Ishikawa (cell line): Measurements from ENCODE around the gene MRM1.

Experiments used
- CREB1 ChIP-seq: IDR thresholded peaks from 2 replicates; pipeline ENCODE4 v1.6.1; 2012; ENCODE audit warnings: low read depth
- EGR1 ChIP-seq: IDR thresholded peaks from 2 replicates; pipeline ENCODE4 v1.6.1; 2012
- EP300 ChIP-seq: IDR thresholded peaks from 2 replicates; pipeline ENCODE4 v1.6.1; 2012; ENCODE audit warnings: borderline replicate concordance
- FOXM1 ChIP-seq: IDR thresholded peaks from 2 replicates; pipeline ENCODE4 v1.6.1; 2012; ENCODE audit warnings: low read depth, borderline replicate concordance
- MAX ChIP-seq: IDR thresholded peaks from 2 replicates; pipeline ENCODE4 v1.6.1; 2012
- NFIC ChIP-seq: IDR thresholded peaks from 2 replicates; pipeline ENCODE4 v1.6.1; 2012
- RAD21 ChIP-seq: IDR thresholded peaks from 2 replicates; pipeline ENCODE4 v1.6.1; 2012; ENCODE audit warnings: low read depth
- TAF1 ChIP-seq: IDR thresholded peaks from 2 replicates; pipeline ENCODE4 v1.6.1; 2012; ENCODE audit warnings: low read depth, mild to moderate bottlenecking
- TEAD4 ChIP-seq: IDR thresholded peaks from 2 replicates; pipeline ENCODE4 v1.6.1; 2012
- USF1 ChIP-seq: IDR thresholded peaks from 2 replicates; pipeline ENCODE4 v1.6.1; 2012
- YY1 ChIP-seq: IDR thresholded peaks from 2 replicates; pipeline ENCODE4 v1.6.1; 2012; ENCODE audit warnings: low read depth
- TF ChIP-seq, protein P1 (sequence below): IDR thresholded peaks from 2 replicates; pipeline ENCODE4 v1.6.1; 2012; ENCODE audit warnings: low read depth, mild to moderate bottlenecking

DNA sequence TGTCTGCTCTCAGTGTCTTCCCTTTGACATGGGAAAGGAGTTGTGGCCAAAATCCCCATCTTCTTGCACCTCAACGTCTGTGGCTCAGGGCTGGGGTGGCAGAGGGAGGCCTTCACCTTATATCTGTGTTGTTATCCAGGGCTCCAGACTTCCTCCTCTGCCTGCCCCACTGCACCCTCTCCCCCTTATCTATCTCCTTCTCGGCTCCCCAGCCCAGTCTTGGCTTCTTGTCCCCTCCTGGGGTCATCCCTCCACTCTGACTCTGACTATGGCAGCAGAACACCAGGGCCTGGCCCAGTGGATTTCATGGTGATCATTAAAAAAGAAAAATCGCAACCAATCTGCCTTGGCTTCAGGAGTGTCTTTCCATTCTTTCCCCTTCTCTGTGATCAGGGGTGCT is 918 bp upstream of the MRM1 start:
- no peak for TF ChIP-seq RAD21
- no peak for TF ChIP-seq TAF1
- TF ChIP-seq MAX, result no peak
- no peak for TF ChIP-seq EP300
- TF ChIP-seq, protein P1, sequence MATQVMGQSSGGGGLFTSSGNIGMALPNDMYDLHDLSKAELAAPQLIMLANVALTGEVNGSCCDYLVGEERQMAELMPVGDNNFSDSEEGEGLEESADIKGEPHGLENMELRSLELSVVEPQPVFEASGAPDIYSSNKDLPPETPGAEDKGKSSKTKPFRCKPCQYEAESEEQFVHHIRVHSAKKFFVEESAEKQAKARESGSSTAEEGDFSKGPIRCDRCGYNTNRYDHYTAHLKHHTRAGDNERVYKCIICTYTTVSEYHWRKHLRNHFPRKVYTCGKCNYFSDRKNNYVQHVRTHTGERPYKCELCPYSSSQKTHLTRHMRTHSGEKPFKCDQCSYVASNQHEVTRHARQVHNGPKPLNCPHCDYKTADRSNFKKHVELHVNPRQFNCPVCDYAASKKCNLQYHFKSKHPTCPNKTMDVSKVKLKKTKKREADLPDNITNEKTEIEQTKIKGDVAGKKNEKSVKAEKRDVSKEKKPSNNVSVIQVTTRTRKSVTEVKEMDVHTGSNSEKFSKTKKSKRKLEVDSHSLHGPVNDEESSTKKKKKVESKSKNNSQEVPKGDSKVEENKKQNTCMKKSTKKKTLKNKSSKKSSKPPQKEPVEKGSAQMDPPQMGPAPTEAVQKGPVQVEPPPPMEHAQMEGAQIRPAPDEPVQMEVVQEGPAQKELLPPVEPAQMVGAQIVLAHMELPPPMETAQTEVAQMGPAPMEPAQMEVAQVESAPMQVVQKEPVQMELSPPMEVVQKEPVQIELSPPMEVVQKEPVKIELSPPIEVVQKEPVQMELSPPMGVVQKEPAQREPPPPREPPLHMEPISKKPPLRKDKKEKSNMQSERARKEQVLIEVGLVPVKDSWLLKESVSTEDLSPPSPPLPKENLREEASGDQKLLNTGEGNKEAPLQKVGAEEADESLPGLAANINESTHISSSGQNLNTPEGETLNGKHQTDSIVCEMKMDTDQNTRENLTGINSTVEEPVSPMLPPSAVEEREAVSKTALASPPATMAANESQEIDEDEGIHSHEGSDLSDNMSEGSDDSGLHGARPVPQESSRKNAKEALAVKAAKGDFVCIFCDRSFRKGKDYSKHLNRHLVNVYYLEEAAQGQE, result no peak
- TF ChIP-seq EGR1, result no peak
- TF ChIP-seq USF1, result no peak
- no peak for TF ChIP-seq FOXM1
- no peak for TF ChIP-seq CREB1
- no peak for TF ChIP-seq NFIC
- TF ChIP-seq TEAD4, result no peak
- no peak for TF ChIP-seq YY1
